Naive thymus-derived CD4-positive, alpha-beta T cell (primary cell): ENCODE results near the gene P2RX7. TPM values are rescaled to one million over a fixed set of nuclear protein-coding genes. Genes with fewer than 3 reads are reported as not detected.

Experiments
- ATAC-seq: fragments of 150-1000 bp; cut with Tn5 transposase; 2 replicates; pipeline ENCODE4 v1.10.0; 2021; ENCODE audit warnings: mild to moderate bottlenecking, moderate library complexity
- CTCF ChIA-PET: fragments of 350-600 bp; sonication (Branson Sonifier 250); formaldehyde crosslinking; loops from one replicate; lab custom pipeline; 2021; ENCODE audit warnings: antibody characterized with exemption; lab: Charles Lee
- POLR2A ChIA-PET: fragments of 350-600 bp; sonication (Branson Sonifier 250); formaldehyde crosslinking; loops from one replicate; lab custom pipeline; 2021; ENCODE audit warnings: antibody characterized with exemption, inconsistent platforms; lab: Charles Lee
- DNase-seq, 9 donors: peaks; one replicate each; pipeline versions ENCODE4 v3.0.0 to v3.0.0-alpha.2; 2020 to 2022; ENCODE audit warnings: mixed read lengths in 1 of 9
- H3K27ac ChIP-seq: one replicate; pipeline ENCODE4 v1.7.0; 2013; ENCODE audit warnings: mild to moderate bottlenecking, low read depth, low read length, moderate library complexity
- H3K27me3 ChIP-seq, 2 donors: one replicate each; pipeline ENCODE4 v1.7.0; 2013; ENCODE audit warnings: low read length in 2 of 2, mild to moderate bottlenecking in 2 of 2, moderate library complexity in 2 of 2; ENCODE audit not compliant: control insufficient read depth in 2 of 2, insufficient read depth in 2 of 2
- H3K36me3 ChIP-seq, 3 experiments: 1 replicate in 2 of 3; 2 replicates in 1 of 3; pipeline ENCODE4 v1.7.0; 2013; ENCODE audit warnings: low read length in 3 of 3, mild to moderate bottlenecking in 3 of 3, moderate library complexity in 1 of 3; ENCODE audit not compliant: insufficient read depth in 3 of 3, control insufficient read depth in 2 of 3
- H3K4me1 ChIP-seq, 2 donors: one replicate each; pipeline ENCODE4 v1.7.0; 2013; ENCODE audit warnings: low read length in 2 of 2, mild to moderate bottlenecking in 2 of 2, moderate library complexity in 1 of 2; ENCODE audit not compliant: control insufficient read depth in 2 of 2, insufficient read depth in 2 of 2
- H3K4me3 ChIP-seq: 2 replicates; pipeline ENCODE4 v1.7.0; 2013; ENCODE audit warnings: mild to moderate bottlenecking, low read length
- H3K9me3 ChIP-seq, 3 experiments: 1 replicate in 2 of 3; 2 replicates in 1 of 3; pipeline ENCODE4 v1.7.0; 2013; ENCODE audit warnings: low read length in 3 of 3; ENCODE audit not compliant: control insufficient read depth in 2 of 3
- H3K27ac Mint-ChIP-seq, 9 donors: one replicate each; pipeline ENCODE4 v1.8.0; 2020 to 2022; ENCODE audit warnings: mixed read lengths in 9 of 9, mild to moderate bottlenecking in 8 of 9, moderate library complexity in 5 of 9, inconsistent platforms in 2 of 9
- H3K27me3 Mint-ChIP-seq, 5 donors: one replicate each; pipeline ENCODE4 v1.8.0; 2021 to 2022; ENCODE audit warnings: mixed read lengths in 5 of 5, mild to moderate bottlenecking in 1 of 5
- H3K36me3 Mint-ChIP-seq, 5 donors: one replicate each; pipeline ENCODE4 v1.8.0; 2020 to 2022; ENCODE audit warnings: mixed read lengths in 5 of 5, mild to moderate bottlenecking in 3 of 5, inconsistent platforms in 1 of 5
- H3K4me1 Mint-ChIP-seq, 7 donors: one replicate each; pipeline ENCODE4 v1.8.0; 2020 to 2022; ENCODE audit warnings: mixed read lengths in 7 of 7, mild to moderate bottlenecking in 3 of 7, inconsistent platforms in 1 of 7
- H3K4me3 Mint-ChIP-seq, 10 donors: one replicate each; pipeline ENCODE4 v1.8.0; 2020 to 2022; ENCODE audit warnings: mild to moderate bottlenecking in 10 of 10, mixed read lengths in 10 of 10, moderate library complexity in 6 of 10, inconsistent platforms in 2 of 10
- H3K9me3 Mint-ChIP-seq, 11 donors: one replicate each; pipeline ENCODE4 v1.8.0; 2020 to 2022; ENCODE audit warnings: mixed read lengths in 11 of 11, mild to moderate bottlenecking in 4 of 11, inconsistent platforms in 1 of 11, moderate library complexity in 1 of 11
- intact Hi-C, 2 donors: fragments of 100-400 bp; cut with micrococcal nuclease; formaldehyde crosslinking; loops; one replicate each; pipeline ENCODE4 v1.15.1; 2023
- polyA plus RNA-seq, 2 donors: library from polyadenylated mRNA; unstranded; fragments of 300-500 nt; fragmentation: Illumina TruSeq; gene quantifications; one replicate each; pipeline ENCODE4 v1.2.3, GENCODE V29; 2021
- total RNA-seq, 6 experiments: library from RNA in 5 of 6; stranded (reverse) in 5 of 6; gene quantifications; 1 replicate in 5 of 6; 2 replicates in 1 of 6; pipeline ENCODE4 v1.2.3 and lab custom pipeline; 2021 to 2026

P2RX7 gene
- total and polyA plus RNA-seq, 7 experiments from 2014 or later, result 2.0 to 14.7 (median 5.1) TPM

- no peaks in the 10 kb centered on the region for H3K27me3 ChIP-seq
- peak; percentile 52 to 82 (median 81) for DNase-seq
- peak; percentile 90 for ATAC-seq
- Mint-ChIP-seq H3K27me3 (no peaks in the 10 kb centered on the region), H3K4me3 (peak overlapping the region; percentile 76 to 93 (median 82)), H3K9me3 (peaks cover 0 to 5% (median 0%) of the 10 kb centered on the region in 11 donors), H3K36me3 (peaks cover 0 to 14% (median 0%) of the 10 kb centered on the region in 5 donors), H3K4me1 (peaks cover 47 to 88% (median 82%) of the 10 kb centered on the region in 7 donors), H3K27ac (peak overlapping the region; percentile 80 to 99 (median 94))
- ChIA-PET CTCF (no interaction called here), POLR2A (interaction anchor here (0.6 to 1.4 kb wide), 4 partner anchors 9 to 420 kb away, joined by 3 to 4 read pairs (median 4); partner anchors contain the start of gene RNF34)
- no peaks in the 10 kb centered on the region for H3K9me3 ChIP-seq
- intact Hi-C loops, result loop anchor here (1.0 to 5.0 kb wide), 12 partner anchors 15 to 547 kb away; partner anchors contain the start of genes P2RX4 (in 2 of the 2), C12orf43 (in 1 of the 2), CAMKK2 (in 1 of the 2) and OASL (in 1 of the 2)
- H3K27ac ChIP-seq, result peak overlapping the region; percentile 64
- H3K36me3 ChIP-seq, result no peaks in the 10 kb centered on the region
- peaks cover 34 to 42% of the 10 kb centered on the region in 2 donors for H3K4me1 ChIP-seq
- peak overlapping the region; percentile 64 for H3K4me3 ChIP-seq
Observed at GRCh38 chr12:121128908-121129810, 3.5 kb upstream of the P2RX7 start.

GRCh38 chr12:121129811-121130147 lies 2.9 kb upstream of the P2RX7 start:
- Histone ChIP-seq H3K27ac (peak overlapping the region; percentile 64), H3K4me1 (peaks cover 32 to 42% of the 10 kb centered on the region in 2 donors), H3K27me3 (no peaks in the 10 kb centered on the region), H3K4me3 (peak overlapping the region; percentile 64), H3K36me3 (no peaks in the 10 kb centered on the region), H3K9me3 (no peaks in the 10 kb centered on the region)
- H3K36me3 Mint-ChIP-seq, result peaks cover 0 to 16% (median 0%) of the 10 kb centered on the region in 5 donors
- CTCF ChIA-PET, result no interaction called here
- ATAC-seq, result no peak
- DNase-seq, result no peak
- peaks cover 52 to 88% (median 82%) of the 10 kb centered on the region in 7 donors for H3K4me1 Mint-ChIP-seq
- H3K9me3 Mint-ChIP-seq, result peaks cover 0 to 5% (median 0%) of the 10 kb centered on the region in 11 donors
- POLR2A ChIA-PET, result interaction anchor here (0.8 kb wide), 1 partner anchor 8 kb away, joined by 4 read pairs; no protein-coding TSS in a partner anchor
- H3K27me3 Mint-ChIP-seq, result no peaks in the 10 kb centered on the region
- peak overlapping the region; percentile 80 to 99 (median 94) for H3K27ac Mint-ChIP-seq
- peak overlapping the region; percentile 76 to 93 (median 82) for H3K4me3 Mint-ChIP-seq
- intact Hi-C loops, result loop anchor here (1.0 to 5.0 kb wide), 12 partner anchors 15 to 547 kb away; partner anchors contain the start of genes P2RX4 (in 2 of the 2), C12orf43 (in 1 of the 2), CAMKK2 (in 1 of the 2) and OASL (in 1 of the 2)

DNA sequence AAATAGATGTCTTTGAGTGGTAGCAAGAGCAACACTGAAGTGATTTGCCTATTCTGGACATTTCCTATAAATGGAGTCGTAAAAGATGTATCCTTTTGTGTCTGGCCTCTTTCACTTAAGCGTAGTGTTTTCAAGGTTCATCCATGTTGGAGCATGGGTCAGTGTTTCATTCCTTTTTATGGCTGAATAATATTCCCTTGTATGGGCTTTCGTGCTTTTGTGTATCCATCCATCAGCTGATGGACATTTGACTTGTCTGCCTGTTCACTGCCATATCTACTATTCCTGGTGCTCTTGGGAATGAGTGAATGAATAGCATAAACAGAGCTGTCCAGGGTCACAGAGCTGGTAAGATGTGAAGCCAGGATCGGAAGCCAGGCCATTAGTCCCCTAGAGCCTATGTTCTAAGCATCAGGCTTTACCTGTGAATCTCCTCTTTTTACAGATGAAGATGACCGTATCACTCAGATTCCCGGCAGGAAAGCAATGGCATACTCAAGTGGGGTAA lies 1.8 kb upstream of the P2RX7 start:
- H3K4me1 ChIP-seq, result peaks cover 32 to 42% of the 10 kb centered on the region in 2 donors
- H3K27me3 Mint-ChIP-seq, result no peaks in the 10 kb centered on the region
- no peaks in the 10 kb centered on the region for H3K36me3 ChIP-seq
- H3K4me1 Mint-ChIP-seq, result peaks cover 49 to 85% (median 79%) of the 10 kb centered on the region in 7 donors
- intact Hi-C loops, result no loop called here
- peaks cover 0 to 5% (median 0%) of the 10 kb centered on the region in 11 donors for H3K9me3 Mint-ChIP-seq
- peak overlapping the region in 5 of 9 donors; percentile 12 to 74 (median 34) for H3K27ac Mint-ChIP-seq
- POLR2A ChIA-PET, result no interaction called here
- H3K36me3 Mint-ChIP-seq, result peaks cover 0 to 16% (median 0%) of the 10 kb centered on the region in 5 donors
- DNase-seq (no peak), ATAC-seq (no peak)
- peak overlapping the region in 6 of 10 donors; percentile 4 to 92 (median 26) for H3K4me3 Mint-ChIP-seq
- H3K27ac ChIP-seq, result no peak overlapping the region
- H3K9me3 ChIP-seq, result no peaks in the 10 kb centered on the region
- H3K27me3 ChIP-seq, result no peaks in the 10 kb centered on the region
- CTCF ChIA-PET, result interaction anchor here (1.2 to 1.5 kb wide), 2 partner anchors 20 to 71 kb away, joined by 3 read pairs; no protein-coding TSS in a partner anchor
- H3K4me3 ChIP-seq, result no peak overlapping the region

DNA sequence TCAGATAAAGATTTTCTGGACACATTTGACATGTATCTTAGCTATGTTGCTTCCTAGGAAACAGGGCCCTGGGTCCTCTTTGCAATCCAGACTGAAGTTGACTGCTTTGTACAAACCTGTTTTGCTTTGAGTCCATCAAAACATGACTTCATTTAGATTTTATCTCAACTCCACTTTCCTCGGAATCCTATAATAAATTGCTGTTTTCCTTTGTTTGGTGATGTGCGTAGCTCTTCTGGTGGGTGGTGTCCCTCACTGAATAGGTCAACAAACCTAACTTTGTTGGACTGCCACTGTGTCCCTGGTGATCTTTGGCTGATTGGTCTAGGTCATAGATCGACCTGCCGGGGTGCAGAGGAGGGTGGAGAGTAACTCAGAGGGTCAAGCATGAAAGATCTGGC lies 735 bp upstream of the P2RX7 start:
- no peak overlapping the region for H3K27ac ChIP-seq
- intact Hi-C loops, result no loop called here
- ATAC-seq, result no peak
- H3K27me3 ChIP-seq, result no peaks in the 10 kb centered on the region
- Mint-ChIP-seq H3K27ac (peak overlapping the region in 4 of 9 donors; percentile 59 to 93 (median 90)), H3K36me3 (peaks cover 0 to 16% (median 0%) of the 10 kb centered on the region in 5 donors), H3K9me3 (peaks cover 0 to 5% (median 0%) of the 10 kb centered on the region in 11 donors), H3K27me3 (no peaks in the 10 kb centered on the region), H3K4me3 (peak overlapping the region in 9 of 10 donors; percentile 3 to 92 (median 43)), H3K4me1 (peaks cover 47 to 79% (median 74%) of the 10 kb centered on the region in 7 donors)
- peaks cover 32 to 42% of the 10 kb centered on the region in 2 donors for H3K4me1 ChIP-seq
- CTCF ChIA-PET, result interaction anchor here (0.5 to 1.5 kb wide), 3 partner anchors 23 to 136 kb away, joined by 3 read pairs; no protein-coding TSS in a partner anchor
- POLR2A ChIA-PET, result interaction anchor here (0.6 to 0.9 kb wide), 2 partner anchors 79 to 829 kb away, joined by 3 to 4 read pairs; no protein-coding TSS in a partner anchor
- no peak for DNase-seq
- H3K36me3 ChIP-seq, result no peaks in the 10 kb centered on the region
- no peaks in the 10 kb centered on the region for H3K9me3 ChIP-seq
- no peak overlapping the region for H3K4me3 ChIP-seq

DNA sequence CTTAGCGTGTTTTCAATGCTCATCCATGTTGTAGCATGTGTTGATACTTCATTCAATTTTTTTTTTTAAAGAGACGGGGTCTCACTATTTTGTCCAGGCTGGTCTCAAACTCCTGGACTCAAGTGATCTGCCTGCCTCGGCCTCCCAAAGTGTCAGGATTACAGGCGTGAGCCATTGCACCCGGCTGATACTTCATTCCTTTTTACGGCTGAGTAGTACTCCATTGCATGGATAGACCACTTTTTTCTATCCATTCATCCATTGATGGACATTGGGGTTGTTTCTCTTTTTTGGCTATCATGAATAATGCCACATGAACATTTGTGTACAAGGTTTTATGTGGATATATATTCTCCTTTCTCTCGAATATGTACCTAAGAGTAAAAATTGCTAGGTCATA lies 1.2 kb downstream of the P2RX7 start:
- peaks cover 0 to 27% (median 0%) of the 10 kb centered on the region in 5 donors for H3K36me3 Mint-ChIP-seq
- peak overlapping the region; percentile 16 to 94 (median 90) for H3K4me3 Mint-ChIP-seq
- H3K27ac Mint-ChIP-seq, result peak overlapping the region in 7 of 9 donors; percentile 62 to 93 (median 79)
- H3K4me1 ChIP-seq, result peaks cover 24 to 34% of the 10 kb centered on the region in 2 donors
- ChIA-PET POLR2A (interaction anchor here (0.7 kb wide), 1 partner anchor 43 kb away, joined by 4 read pairs; no protein-coding TSS in a partner anchor), CTCF (no interaction called here)
- no peak overlapping the region for H3K27ac ChIP-seq
- H3K9me3 Mint-ChIP-seq, result peaks cover 0 to 7% (median 0%) of the 10 kb centered on the region in 11 donors
- no peak overlapping the region for H3K4me3 ChIP-seq
- ATAC-seq, result no peak
- no peaks in the 10 kb centered on the region for H3K9me3 ChIP-seq
- H3K4me1 Mint-ChIP-seq, result peaks cover 41 to 65% (median 60%) of the 10 kb centered on the region in 7 donors
- no peaks in the 10 kb centered on the region for H3K27me3 ChIP-seq
- no peaks in the 10 kb centered on the region for H3K27me3 Mint-ChIP-seq
- no peaks in the 10 kb centered on the region for H3K36me3 ChIP-seq
- intact Hi-C loops, result loop anchor here in 1 of 2 donors (1.0 kb wide), 1 partner anchor 89 kb away; no protein-coding TSS in a partner anchor
- DNase-seq, result no peak

GRCh38 chr12:121135320-121135719 lies 2.6 kb downstream of the P2RX7 start:
- Histone ChIP-seq H3K4me3 (no peak overlapping the region), H3K27me3 (no peaks in the 10 kb centered on the region), H3K27ac (no peak overlapping the region), H3K4me1 (peaks cover 12 to 22% of the 10 kb centered on the region in 2 donors), H3K9me3 (no peaks in the 10 kb centered on the region), H3K36me3 (no peaks in the 10 kb centered on the region)
- Mint-ChIP-seq H3K4me3 (no peak overlapping the region), H3K27me3 (no peaks in the 10 kb centered on the region), H3K9me3 (peaks cover 0 to 5% (median 0%) of the 10 kb centered on the region in 11 donors), H3K27ac (no peak overlapping the region), H3K4me1 (peaks cover 30 to 50% (median 46%) of the 10 kb centered on the region in 7 donors), H3K36me3 (peaks cover 0 to 26% (median 0%) of the 10 kb centered on the region in 5 donors)
- ChIA-PET POLR2A (interaction anchor here (0.7 kb wide), 1 partner anchor 633 kb away, joined by 5 read pairs; no protein-coding TSS in a partner anchor), CTCF (interaction anchor here (0.7 kb wide), 1 partner anchor 552 kb away, joined by 4 read pairs; no protein-coding TSS in a partner anchor)
- ATAC-seq (no peak), DNase-seq (no peak)
- intact Hi-C loops, result no loop called here
